ENCODE data around the gene MSI2.

DNA sequence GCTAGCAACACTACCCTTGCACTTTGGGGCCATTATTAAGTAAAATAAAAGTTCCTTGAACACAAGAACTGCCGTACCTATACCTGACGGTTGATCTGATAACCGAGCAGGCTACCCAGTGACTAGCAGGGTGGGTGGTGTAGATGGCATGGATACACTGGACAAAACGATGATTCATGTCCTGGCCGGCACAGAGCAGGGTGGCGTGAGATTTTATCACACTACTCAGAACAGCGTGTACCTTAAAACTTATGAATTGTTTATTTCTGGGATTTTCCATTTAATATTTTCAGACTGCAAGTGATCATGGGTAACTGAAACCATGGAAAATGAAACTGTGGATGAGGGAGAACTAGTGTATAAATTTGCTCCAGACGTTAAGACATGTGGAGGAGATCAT is 41.0 kb upstream of the MSI2 start:
- TF ChIP-seq EZH2phosphoT487 (IDR thresholded peaks at IDR 0.05; ENCODE audit: insufficient read depth, low read depth) (no peak), EZH2 (IDR thresholded peaks at IDR 0.05; ENCODE audit: insufficient read depth, poor library complexity, severe bottlenecking) (no peak)

Measured in GM23248 (cell line).